NCI-H774 (cell line): Measurements from ENCODE around the gene FBF1.

Experiments
- DNase-seq: peaks from one replicate; lab custom pipeline; 2025; lab: John Stamatoyannopoulos, UW

The FBF1 gene

GRCh38 chr17:75917141-75917916 is 23.5 kb downstream of the FBF1 start:
- DNase-seq, result no peak

- no peak for DNase-seq
Measured at GRCh38 chr17:75915268-75915667, 25.6 kb downstream of the FBF1 start.

- no peak for DNase-seq
Measured at GRCh38 chr17:75914643-75915267, 26.1 kb downstream of the FBF1 start.

- no peak for DNase-seq
Measured at GRCh38 chr17:75913537-75914210, 27.2 kb downstream of the FBF1 start.

GRCh38 chr17:75910699-75911098 is 30.1 kb downstream of the FBF1 start:
- DNase-seq, result peak; percentile 47

GRCh38 chr17:75909812-75910274 is 31.0 kb downstream of the FBF1 start:
- DNase-seq, result peak; percentile 89

- peak; percentile 92 for DNase-seq
Measured at GRCh38 chr17:75909051-75909811, 31.6 kb downstream of the FBF1 start.

- DNase-seq, result peak; percentile 19
Measured at GRCh38 chr17:75908201-75908600, 32.6 kb downstream of the FBF1 start.

GRCh38 chr17:75906143-75906884 is 34.5 kb downstream of the FBF1 start:
- DNase-seq, result no peak

GRCh38 chr17:75904749-75905521 is 35.9 kb downstream of the FBF1 start, which contains the start of gene MRPL38:
Gene MRPL38, minus strand, starts transcription at chr17:75904884. Its CDS starts 9 bp downstream, at chr17:75904875.
- DNase-seq, result peak; percentile 99

- no peak for DNase-seq
Measured at GRCh38 chr17:75902406-75902805, 38.4 kb downstream of the FBF1 start.

- no peak for DNase-seq
Measured at GRCh38 chr17:75901727-75902126, 39.1 kb downstream of the FBF1 start.

GRCh38 chr17:75900691-75901533 is 39.9 kb downstream of the FBF1 start:
- DNase-seq, result no peak

- no peak for DNase-seq
Measured at GRCh38 chr17:75899767-75900468, 40.9 kb downstream of the FBF1 start.

GRCh38 chr17:75899353-75899752 is 41.5 kb downstream of the FBF1 start:
- no peak for DNase-seq

- DNase-seq, result no peak
Measured at GRCh38 chr17:75898791-75899190, 42.1 kb downstream of the FBF1 start.

- no peak for DNase-seq
Measured at GRCh38 chr17:75898065-75898464, 42.8 kb downstream of the FBF1 start.

- no peak for DNase-seq
Measured at GRCh38 chr17:75897160-75898019, 43.5 kb downstream of the FBF1 start.
